Neural progenitor cell (in vitro differentiated cells): Measurements from ENCODE around the gene PDXP. TPM values are rescaled to one million over a fixed set of nuclear protein-coding genes. Genes with fewer than 3 reads are reported as not detected.

Experiments used
- DNase-seq: peaks from one replicate; pipeline ENCODE4 v3.0.0-alpha.2; 2016; ENCODE audit warnings: low spot score
- H2AFZ ChIP-seq: fragments of 200-600 bp; sonication (generic); replicated peaks from 2 replicates; pipeline ENCODE4 v1.6.1; 2016; ENCODE audit warnings: antibody characterized with exemption
- H3F3A ChIP-seq: fragments of 200-600 bp; sonication (generic); 2 replicates; pipeline ENCODE4 v1.6.1; 2016; ENCODE audit warnings: antibody characterized with exemption, low read depth
- H3K27ac ChIP-seq: fragments of 200-600 bp; sonication (generic); 2 replicates; pipeline ENCODE4 v1.5.1; 2016; ENCODE audit warnings: mild to moderate bottlenecking
- H3K27me3 ChIP-seq: fragments of 200-600 bp; sonication (generic); 2 replicates; pipeline ENCODE4 v1.6.1; 2016; ENCODE audit warnings: mild to moderate bottlenecking, moderate library complexity
- H3K36me3 ChIP-seq: fragments of 200-600 bp; sonication (generic); 2 replicates; pipeline ENCODE4 v1.5.1; 2016
- H3K4me1 ChIP-seq: fragments of 200-600 bp; sonication (generic); 2 replicates; pipeline ENCODE4 v1.6.1; 2016; ENCODE audit warnings: mixed run types
- H3K4me2 ChIP-seq: fragments of 200-600 bp; sonication (generic); 2 replicates; pipeline ENCODE4 v1.6.1; 2016
- H3K4me3 ChIP-seq: fragments of 200-600 bp; sonication (generic); 2 replicates; pipeline ENCODE4 v1.5.1; 2016
- H3K79me2 ChIP-seq: fragments of 200-600 bp; sonication (generic); 2 replicates; pipeline ENCODE4 v1.6.1; 2016; ENCODE audit warnings: low read depth
- H3K9ac ChIP-seq: fragments of 200-600 bp; sonication (generic); 2 replicates; pipeline ENCODE4 v1.6.1; 2016
- H3K9me3 ChIP-seq: fragments of 200-600 bp; sonication (generic); 2 replicates; pipeline ENCODE4 v1.5.1; 2016; ENCODE audit warnings: low read depth
- H4K20me1 ChIP-seq: fragments of 200-600 bp; sonication (generic); 2 replicates; pipeline ENCODE4 v1.6.1; 2016; ENCODE audit warnings: low read depth
- H3K27ac Mint-ChIP-seq: 3 replicates; pipeline ENCODE4 v1.8.0; 2021; ENCODE audit warnings: mixed read lengths
- H3K27me3 Mint-ChIP-seq: 2 replicates; pipeline ENCODE4 v1.8.0; 2022; ENCODE audit warnings: low read depth, mild to moderate bottlenecking, inconsistent platforms, moderate library complexity, mixed read lengths; ENCODE audit not compliant: insufficient read depth
- H3K36me3 Mint-ChIP-seq: 3 replicates; pipeline ENCODE4 v1.8.0; 2021; ENCODE audit warnings: mixed read lengths
- H3K4me1 Mint-ChIP-seq: 3 replicates; pipeline ENCODE4 v1.8.0; 2021; ENCODE audit warnings: mixed read lengths
- H3K4me3 Mint-ChIP-seq: 3 replicates; pipeline ENCODE4 v1.8.0; 2021; ENCODE audit warnings: mild to moderate bottlenecking, moderate library complexity, mixed read lengths
- H3K9me3 Mint-ChIP-seq: 3 replicates; pipeline ENCODE4 v1.8.0; 2020; ENCODE audit warnings: mixed read lengths
- CTCF ChIP-seq: fragments of 200-600 bp; sonication (generic); IDR thresholded peaks from 2 replicates; pipeline ENCODE4 v1.5.1; 2017; ENCODE audit warnings: antibody characterized with exemption, mild to moderate bottlenecking
- EZH2 ChIP-seq: fragments of 200-600 bp; sonication (generic); IDR thresholded peaks from 2 replicates; pipeline ENCODE4 v1.6.1; 2017; ENCODE audit warnings: antibody characterized with exemption, mild to moderate bottlenecking, moderate library complexity
- EZH2phosphoT487 ChIP-seq: fragments of 200-600 bp; sonication (generic); IDR thresholded peaks from 2 replicates; pipeline ENCODE4 v1.6.1; 2017; ENCODE audit warnings: antibody characterized with exemption
- total RNA-seq: library from RNA; depleted of rRNA; stranded (reverse); fragments of >200 nt; gene quantifications from 2 replicates; pipeline ENCODE4 v1.2.3, GENCODE V29; 2015; ENCODE audit warnings: low replicate concordance

Gene PDXP
- total RNA-seq, 1 donor from 2014 or later: 25.1 TPM

GRCh38 chr22:37674951-37675929 is 16.7 kb downstream of the PDXP start, which contains the start of gene LGALS1:
Gene LGALS1 (plus strand): TSS chr22:37675636. CDS start chr22:37675703, 67 bp downstream.
- no peak within 1 kb of the TSS for H2AFZ ChIP-seq
- TF ChIP-seq CTCF (no peak), EZH2 (no peak), EZH2phosphoT487 (no peak)
- H3F3A ChIP-seq: peaks cover 31% of the 10 kb centered on the region
- Mint-ChIP-seq H3K36me3 (peaks cover 2% of the 10 kb centered on the region), H3K27me3 (no peaks in the 10 kb centered on the region), H3K27ac (no peak within 1 kb of the TSS), H3K4me1 (peaks cover 18% of the 10 kb centered on the region), H3K4me3 (peak within 1 kb of the TSS; percentile 72), H3K9me3 (no peaks in the 10 kb centered on the region)
- no peaks in the 10 kb centered on the region for H3K79me2 ChIP-seq
- H3K4me1 ChIP-seq: no peaks in the 10 kb centered on the region
- no peak within 1 kb of the TSS for H3K9ac ChIP-seq
- H3K36me3 ChIP-seq: no peaks in the 10 kb centered on the region
- H3K9me3 ChIP-seq: no peaks in the 10 kb centered on the region
- peak; percentile 47 for DNase-seq
- H3K27ac ChIP-seq: no peak within 1 kb of the TSS
- peaks cover 8% of the 10 kb centered on the region for H3K27me3 ChIP-seq
- no peaks in the 10 kb centered on the region for H4K20me1 ChIP-seq
- H3K4me3 ChIP-seq: no peak within 1 kb of the TSS
- H3K4me2 ChIP-seq: peak within 1 kb of the TSS; percentile 53

GRCh38 chr22:37675930-37676735 is 17.6 kb downstream of the PDXP start:
- Histone ChIP-seq H2AFZ (no peak overlapping the region), H3K36me3 (no peaks in the 10 kb centered on the region), H3K27me3 (peaks cover 8% of the 10 kb centered on the region), H3K27ac (no peak overlapping the region), H3K4me1 (no peaks in the 10 kb centered on the region), H3K9ac (no peak overlapping the region), H3K9me3 (no peaks in the 10 kb centered on the region), H4K20me1 (no peaks in the 10 kb centered on the region), H3K4me3 (peak overlapping the region; percentile 46), H3F3A (peaks cover 31% of the 10 kb centered on the region), H3K79me2 (no peaks in the 10 kb centered on the region), H3K4me2 (peak overlapping the region; percentile 53)
- Mint-ChIP-seq H3K36me3 (no peaks in the 10 kb centered on the region), H3K27ac (peak overlapping the region; percentile 76), H3K27me3 (no peaks in the 10 kb centered on the region), H3K4me1 (peaks cover 18% of the 10 kb centered on the region), H3K4me3 (peak overlapping the region; percentile 72), H3K9me3 (no peaks in the 10 kb centered on the region)
- DNase-seq: no peak
- TF ChIP-seq EZH2: no peak
- TF ChIP-seq CTCF: no peak
- TF ChIP-seq EZH2phosphoT487: no peak

GRCh38 chr22:37676736-37677492 is 18.4 kb downstream of the PDXP start:
- Histone ChIP-seq H3K4me1 (no peaks in the 10 kb centered on the region), H3K9ac (no peak overlapping the region), H3F3A (peaks cover 31% of the 10 kb centered on the region), H3K36me3 (no peaks in the 10 kb centered on the region), H3K27ac (no peak overlapping the region), H3K4me2 (peak overlapping the region; percentile 53), H3K4me3 (peak overlapping the region; percentile 46), H2AFZ (peak overlapping the region; percentile 27), H3K9me3 (no peaks in the 10 kb centered on the region), H3K27me3 (peaks cover 8% of the 10 kb centered on the region), H3K79me2 (no peaks in the 10 kb centered on the region), H4K20me1 (no peaks in the 10 kb centered on the region)
- Mint-ChIP-seq H3K36me3 (no peaks in the 10 kb centered on the region), H3K27me3 (no peaks in the 10 kb centered on the region), H3K27ac (peak overlapping the region; percentile 76), H3K4me1 (peaks cover 18% of the 10 kb centered on the region), H3K9me3 (no peaks in the 10 kb centered on the region), H3K4me3 (peak overlapping the region; percentile 84)
- DNase-seq: peak; percentile 85
- TF ChIP-seq EZH2 (no peak), CTCF (no peak), EZH2phosphoT487 (no peak)
